ENCODE data around the gene FAU.

The FAU gene

DNA sequence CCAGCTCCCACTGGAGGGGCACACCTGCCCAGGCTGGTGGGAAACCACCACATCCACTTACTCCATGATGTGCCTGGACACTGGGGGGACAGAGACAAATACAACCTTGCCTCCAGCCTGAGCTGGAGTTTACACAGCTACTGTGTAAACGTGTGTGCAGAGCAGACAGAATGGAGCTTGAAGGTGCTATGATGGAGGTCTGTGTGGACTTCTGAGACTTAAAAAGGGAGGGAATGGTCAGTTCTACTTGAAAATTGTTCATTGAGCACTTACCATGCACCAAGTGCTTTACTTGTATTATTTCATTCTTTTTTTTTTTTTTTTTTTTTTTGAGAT, 49.3 kb downstream of the FAU start:
- DNase-seq: no peak

DNA sequence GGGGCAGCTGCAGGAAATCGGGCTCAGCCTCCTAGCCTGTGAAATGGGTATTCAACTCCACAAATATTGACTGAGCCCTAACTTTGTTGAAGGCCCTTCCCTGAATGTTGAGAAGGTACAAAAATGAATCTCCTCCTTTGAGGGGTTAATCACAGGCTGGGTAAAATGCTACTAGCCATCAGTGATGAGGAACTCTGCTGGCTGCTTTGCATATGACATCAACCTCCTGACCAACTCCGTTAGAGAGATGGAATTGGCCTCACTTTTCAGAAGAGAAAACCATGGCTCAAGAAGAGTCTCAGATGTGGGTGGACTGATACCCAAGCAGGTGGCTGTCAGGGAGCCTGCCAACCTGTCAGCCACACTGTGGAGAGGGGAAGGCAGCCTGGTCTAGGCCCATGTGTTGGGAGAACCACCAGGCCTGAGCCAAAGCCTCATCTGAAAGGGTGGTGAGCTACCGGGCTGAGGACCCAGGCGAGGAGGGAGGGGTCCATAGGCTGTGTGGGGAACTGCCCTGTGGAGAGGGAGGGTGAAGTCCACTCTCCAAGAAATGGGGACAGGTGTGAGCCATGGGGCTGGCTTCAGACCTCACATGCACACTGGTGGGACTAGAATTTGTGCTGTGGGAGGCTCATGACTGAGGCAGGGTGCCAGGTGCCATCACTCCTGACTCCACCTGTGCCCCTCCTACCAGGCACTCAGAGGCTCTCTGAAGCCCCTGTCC, 49.9 kb downstream of the FAU start:
- peak in 2 of 4 experiments; percentile 28 to 35 for DNase-seq
